CD4-positive, alpha-beta T cell treated with Interleukin-17A for 1 hour (primary cell): ENCODE results near the gene P4HB.

Source experiments
- DNase-seq: peaks from one replicate; pipeline ENCODE4 v3.0.0-alpha.2; 2020

Gene P4HB

GRCh38 chr17:81808778-81809555 lies 51.4 kb downstream of the P4HB start:
- DNase-seq: no peak

DNA sequence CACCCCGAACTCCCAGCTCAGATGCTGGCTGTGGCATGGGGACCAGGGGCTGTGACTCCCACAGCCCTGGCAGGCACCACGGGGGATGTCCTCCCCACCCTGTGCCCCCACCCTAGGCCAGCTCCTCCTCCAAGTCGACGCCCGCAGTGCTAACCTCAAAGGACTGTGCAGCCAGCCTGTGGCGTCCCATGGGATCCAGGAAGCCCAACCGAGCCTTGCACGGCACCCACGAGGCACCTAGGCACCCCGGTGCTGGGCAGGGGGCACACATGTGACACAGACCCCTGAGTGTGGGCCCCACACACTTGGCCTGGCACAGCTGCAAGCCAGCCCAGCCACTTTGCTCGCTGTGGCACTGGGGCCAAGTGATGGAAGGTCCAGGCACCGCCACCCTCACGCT lies 52.5 kb downstream of the P4HB start:
- no peak for DNase-seq

GRCh38 chr17:81807210-81807719 lies 53.1 kb downstream of the P4HB start:
- no peak for DNase-seq

DNA sequence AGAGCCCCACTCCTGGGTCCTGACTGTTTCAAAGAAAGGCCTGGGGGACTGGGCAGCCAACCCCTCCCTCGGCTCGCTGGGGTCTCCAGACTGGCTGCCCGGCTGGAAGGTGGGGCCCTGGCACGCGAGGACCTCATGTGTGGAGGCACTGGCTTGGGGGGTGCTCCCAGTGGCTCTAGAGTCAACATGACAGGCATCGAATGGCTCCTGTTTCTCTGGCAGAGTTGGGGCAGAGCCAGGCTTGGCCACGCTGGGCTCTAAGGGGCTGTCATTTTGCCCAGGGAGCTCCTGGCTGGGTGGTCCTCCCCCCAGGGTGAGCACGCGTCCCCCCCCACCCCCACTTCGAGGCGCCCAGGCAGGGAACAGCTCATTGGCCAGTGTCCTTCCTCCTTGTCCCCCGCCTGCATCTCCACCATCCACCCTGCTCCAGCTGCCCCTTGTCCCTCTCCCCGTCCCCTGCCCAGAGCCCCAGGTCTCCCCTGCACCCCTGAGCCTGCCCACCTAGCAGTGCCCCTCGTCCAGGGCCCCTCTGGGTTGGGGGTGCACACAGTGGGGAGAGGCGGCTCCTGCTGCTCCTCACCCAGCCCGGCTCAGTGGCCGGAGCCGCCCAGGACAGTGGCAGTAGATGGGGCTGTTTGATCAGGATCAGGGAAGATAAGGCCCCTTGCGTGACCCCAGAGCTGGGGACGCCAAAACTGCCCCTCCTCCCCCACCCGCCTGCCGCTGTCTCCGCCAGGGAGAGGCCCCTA lies 53.7 kb downstream of the P4HB start:
- no peak for DNase-seq

DNA sequence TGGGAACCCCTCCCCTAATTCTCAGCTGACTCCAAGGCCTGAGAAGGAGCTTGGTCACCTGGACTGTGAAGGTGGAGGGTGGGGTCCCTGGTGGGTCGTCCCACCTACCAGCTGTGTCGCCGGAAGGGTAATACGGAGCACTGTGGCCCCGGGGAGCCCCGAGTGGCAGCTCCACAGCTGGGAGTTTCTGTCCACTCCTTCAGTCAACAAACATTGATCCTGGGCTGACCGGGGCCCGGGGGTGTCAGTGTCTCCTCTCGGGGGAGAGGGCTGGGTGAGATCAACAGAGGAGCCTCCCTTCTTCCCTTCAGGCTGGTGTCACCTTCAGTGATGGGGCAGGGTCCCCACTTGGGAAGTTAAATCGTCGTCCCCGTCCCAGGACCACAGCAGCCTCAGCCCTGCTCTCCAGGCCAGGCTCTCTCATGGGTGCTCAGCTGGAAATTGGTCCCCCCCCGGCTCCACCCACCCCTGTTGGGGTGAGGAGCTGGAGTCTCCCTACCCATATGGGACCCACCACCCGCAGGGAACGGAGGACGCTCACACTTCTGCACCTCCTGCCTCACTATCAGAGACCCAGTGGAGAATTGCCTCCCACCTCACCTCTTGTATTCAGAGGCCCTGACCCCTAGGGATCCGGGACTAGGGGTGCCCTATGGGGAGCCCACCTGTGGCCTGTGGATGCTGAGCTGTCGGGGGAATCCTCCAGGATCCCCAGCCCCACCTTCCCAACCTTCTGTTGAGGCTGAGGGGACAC lies 54.5 kb downstream of the P4HB start:
- no peak for DNase-seq

- no peak for DNase-seq
Measured at GRCh38 chr17:81804559-81805399, 55.6 kb downstream of the P4HB start.

GRCh38 chr17:81803728-81804558 lies 56.4 kb downstream of the P4HB start, which contains the start of gene GCGR:
GCGR (plus strand) TSS chr17:81804150; CDS start chr17:81809019, 4,869 bp downstream.
- DNase-seq: no peak

DNA sequence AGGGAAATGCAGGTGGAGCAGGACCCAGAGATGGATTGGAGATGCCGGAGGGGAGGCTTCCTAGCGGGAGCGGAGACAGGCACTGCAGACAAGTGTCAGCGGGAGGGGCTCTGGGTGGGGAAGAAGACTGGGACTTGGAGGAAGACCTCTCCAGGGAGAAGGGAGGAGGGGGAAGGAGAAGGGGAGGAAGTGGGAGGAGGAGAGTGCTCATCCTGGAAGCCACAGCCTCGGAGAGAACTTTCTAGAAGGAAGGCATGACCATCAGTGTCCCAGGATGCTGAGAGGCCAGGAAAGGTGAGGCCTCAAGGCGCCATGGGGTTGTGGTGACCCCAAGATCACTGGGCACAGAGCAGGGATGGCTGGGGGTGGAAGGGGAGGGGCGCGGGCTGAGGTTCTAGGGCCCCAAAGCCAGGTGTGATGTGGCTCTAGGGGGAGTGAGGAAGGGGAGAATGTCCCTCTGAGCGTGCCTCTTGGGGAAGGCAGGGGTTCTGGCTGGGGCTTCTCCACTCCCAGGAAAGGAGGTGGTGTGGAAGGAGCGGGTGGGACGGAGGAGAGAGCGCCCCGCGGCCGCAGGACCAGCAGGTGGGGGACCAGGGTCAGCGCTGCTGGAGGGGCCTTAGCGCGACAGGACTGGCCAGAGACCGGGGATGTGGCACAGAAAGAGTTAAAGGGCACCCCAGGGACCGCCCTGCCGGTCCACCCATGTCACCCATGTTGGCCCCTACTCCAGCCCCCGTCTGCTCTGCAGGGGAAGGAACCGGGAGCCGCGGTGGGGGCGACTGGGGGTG lies 57.3 kb downstream of the P4HB start:
- no peak for DNase-seq

DNA sequence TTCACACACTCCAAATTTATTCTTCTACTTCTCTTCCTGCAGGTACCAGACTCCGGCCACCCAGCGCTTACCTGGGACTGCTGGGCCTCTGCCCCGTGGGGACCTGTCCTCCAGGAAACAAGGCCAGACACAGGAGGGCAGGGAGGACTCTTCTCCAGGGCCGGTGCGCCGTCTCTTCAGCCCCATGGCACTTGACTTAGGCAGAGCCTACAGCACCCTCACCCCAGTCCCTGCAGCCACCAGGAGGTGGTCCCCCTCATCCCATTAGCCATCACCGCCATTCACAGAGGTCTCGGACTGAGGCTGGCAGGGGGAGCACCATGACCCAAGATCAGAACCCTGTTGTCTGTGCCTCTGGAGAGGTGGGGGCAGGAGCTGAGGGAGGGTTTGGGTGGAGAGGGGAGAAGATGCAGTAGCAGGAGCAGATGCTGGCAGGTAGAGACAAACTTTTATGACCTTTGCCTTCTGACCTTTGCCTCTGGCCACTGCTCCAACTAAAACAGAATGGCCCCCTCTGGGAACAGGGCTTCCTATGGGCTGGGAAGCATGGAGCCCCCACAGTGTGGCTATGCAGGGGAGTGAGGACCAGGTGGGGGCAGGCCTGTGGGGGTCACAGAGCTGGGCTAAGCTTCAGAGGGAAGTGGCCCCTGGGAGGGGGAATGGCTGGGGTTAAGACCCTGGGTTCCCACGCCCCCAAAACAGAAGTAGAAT lies 58.1 kb downstream of the P4HB start:
- DNase-seq: no peak

DNA sequence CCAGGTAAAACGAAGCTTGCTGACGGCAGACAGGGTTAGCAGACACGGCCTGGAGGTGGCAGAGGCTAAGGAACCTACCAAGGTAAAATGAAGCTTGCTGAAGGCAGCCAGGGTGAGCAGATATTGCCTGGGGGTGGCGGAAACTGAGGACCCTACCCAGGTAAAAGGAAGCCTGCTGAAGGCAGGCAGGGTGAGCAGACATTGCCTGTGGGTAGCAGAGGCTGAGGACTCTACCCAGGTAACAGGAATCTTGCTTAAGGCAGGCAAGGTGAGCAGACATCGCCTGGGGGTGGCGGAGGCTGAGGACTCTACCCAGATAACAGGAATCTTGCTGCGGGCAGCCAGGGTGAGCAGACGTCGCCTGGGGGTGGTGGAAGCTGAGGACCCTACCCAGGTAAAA lies 59.0 kb downstream of the P4HB start:
- DNase-seq: no peak

DNA sequence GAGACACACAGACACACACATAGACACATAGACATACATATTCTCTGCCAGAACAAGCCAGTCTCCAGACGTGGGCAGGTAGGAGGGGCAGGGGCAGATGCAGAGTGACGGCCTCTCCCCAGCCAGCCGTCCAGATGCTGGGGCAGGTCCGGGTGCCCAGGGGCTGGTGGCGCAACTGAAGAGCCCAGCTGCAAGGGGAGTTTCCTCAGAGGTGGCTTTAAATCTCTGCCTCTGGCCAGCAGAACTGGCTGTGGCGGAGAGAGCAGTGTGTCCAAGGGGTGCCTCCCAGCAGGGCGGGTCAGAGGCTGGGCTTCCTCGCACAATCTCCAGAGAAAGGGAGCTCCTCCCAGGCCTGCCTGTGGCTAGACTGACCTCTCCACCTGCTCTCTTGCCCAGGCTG lies 65.8 kb downstream of the P4HB start:
- DNase-seq: no peak

DNA sequence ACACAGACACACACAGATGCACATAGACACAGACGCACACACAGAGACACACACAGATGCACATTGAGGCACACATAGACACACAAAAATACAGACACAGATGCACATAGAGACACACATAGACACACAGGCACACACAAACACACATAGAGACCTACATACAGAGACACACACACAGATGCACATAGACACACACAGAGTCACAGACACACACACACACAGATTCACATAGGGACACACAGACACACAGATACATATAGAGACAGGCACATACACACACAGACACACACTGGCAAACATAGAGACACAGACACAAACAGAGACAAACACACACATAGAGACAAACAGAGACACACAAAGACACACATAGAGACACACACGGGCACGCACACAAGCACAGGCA lies 66.3 kb downstream of the P4HB start:
- no peak for DNase-seq
